NCI-H774 (cell line): ENCODE data around the gene RHEX.

Experiments
- DNase-seq: peaks from one replicate; lab custom pipeline; 2025; lab: John Stamatoyannopoulos, UW

RHEX gene

DNA sequence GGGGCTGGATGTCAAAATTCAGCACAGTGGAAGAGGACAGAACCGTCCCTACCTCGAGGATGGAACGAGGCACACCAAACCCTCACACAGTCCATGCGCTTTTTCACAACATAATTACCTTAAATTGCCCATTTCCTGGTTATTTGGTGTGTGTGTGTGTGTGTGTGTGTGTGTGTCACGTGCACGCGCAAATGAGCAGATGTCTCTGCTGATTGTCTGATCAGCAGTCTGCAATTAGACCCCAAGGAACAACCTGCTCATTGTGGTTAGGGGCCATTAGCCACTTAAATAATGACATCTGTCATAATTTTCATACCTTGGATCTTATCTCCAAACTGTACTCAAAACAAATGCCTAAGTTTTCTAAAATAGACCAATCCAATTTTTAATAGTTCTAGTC, 41.1 kb downstream of the RHEX start:
- peak; percentile 70 for DNase-seq

DNA sequence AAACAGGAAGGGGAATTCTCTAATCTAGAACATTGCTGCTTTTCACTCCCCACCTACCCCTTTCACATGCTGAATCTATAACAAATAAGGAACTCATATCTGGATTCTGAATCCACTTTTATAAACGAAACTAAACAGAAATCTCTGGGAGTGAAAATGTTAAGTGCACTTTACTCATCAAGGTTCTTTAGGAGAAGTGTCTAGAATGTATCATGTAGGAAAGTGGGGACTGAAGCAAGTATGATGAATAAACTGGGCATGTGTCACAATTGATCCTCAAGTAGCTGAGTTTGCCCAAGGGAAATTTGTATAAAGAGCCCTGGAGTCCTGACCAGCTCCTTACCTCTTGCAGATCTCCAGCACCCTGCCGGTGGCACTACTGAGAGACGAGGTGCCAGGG, 44.4 kb downstream of the RHEX start:
- DNase-seq = no peak

DNA sequence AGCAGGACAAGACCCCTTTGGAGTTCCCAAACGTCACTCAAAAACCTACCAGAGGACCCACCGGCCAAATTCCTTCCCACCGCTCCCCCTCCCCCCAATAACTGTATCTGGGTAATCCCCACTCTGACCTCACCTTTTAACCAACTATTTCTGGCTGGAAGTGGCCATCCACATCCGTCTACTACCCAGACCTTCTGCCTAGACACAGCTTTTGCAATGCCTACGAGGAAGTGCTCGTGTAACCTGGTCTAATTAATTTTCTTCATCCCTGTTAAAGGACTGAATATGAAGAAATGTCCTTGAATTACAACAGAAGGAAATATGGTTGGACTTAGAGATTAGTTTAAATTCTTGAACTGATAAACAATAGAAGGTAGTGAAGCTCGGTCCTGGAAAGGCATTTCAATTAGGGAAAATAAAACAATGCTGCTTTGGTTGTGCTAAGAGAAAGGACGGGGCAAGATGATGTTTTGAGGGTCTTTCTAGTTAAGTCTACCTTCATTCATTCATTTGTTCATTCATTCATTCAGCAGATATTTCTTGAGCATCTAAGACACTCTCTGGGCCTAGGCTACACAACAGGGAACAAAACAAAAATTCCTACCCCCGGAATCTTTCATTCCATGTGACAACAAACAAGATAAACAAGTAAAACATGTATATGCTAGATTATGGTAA, 45.4 kb downstream of the RHEX start:
- DNase-seq = no peak

DNA sequence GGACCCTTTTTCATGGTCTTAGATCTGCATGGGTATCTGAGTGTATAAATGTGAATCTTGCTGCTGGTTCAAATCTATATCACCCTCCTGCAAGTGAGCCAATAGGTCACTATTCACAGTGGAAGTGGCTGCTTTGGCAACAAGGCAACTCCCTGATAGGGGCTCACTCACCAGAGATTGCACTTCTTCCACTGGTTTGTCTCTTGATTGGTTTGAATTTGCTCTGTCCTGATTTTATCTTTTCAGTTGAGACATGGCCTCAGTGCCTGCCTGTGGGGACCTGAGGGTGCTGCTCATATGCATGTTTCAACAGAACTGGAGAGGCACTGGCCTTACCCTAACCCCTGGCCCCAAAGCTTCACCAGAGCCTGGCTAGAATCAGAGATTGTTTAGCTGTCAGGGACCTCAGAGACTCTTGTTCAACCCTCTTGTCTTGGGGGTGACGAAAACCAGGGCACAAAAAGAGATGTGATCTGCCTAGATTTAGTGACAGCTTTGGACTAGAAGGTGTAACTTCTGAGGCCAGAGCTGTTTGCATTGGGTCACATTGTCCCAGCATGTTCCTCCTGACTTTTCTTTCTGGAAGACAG, 47.3 kb downstream of the RHEX start:
- no peak for DNase-seq

DNA sequence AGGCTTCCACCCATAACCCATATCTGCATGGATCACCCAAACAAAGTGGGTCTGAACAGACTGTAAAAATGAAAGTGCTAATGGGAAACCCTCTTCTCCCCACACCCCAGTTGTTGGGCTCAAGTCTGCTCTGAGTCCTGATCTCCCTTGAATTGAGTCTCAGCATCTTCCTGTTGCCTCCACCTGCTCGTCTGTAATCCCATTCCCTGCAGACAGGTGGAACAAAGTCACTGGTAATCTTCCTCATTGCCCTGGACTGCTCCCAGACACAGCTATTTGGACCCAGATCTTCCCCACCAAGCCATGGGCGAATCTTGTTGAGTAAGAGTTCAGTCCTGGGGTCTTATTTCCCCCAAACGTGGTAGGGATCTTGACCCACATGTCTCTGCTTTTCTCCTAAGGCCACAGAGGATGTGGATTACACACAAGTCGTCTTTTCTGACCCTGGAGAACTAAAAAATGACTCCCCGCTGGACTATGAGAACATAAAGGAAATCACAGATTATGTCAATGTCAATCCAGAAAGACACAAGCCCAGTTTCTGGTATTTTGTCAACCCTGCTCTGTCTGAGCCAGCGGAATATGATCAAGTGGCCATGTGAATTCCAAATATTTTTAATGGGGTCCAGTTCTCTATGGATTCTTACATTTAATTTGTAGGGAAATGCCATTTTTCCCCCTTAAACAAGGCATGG, 48.5 kb downstream of the RHEX start:
- DNase-seq = no peak

DNA sequence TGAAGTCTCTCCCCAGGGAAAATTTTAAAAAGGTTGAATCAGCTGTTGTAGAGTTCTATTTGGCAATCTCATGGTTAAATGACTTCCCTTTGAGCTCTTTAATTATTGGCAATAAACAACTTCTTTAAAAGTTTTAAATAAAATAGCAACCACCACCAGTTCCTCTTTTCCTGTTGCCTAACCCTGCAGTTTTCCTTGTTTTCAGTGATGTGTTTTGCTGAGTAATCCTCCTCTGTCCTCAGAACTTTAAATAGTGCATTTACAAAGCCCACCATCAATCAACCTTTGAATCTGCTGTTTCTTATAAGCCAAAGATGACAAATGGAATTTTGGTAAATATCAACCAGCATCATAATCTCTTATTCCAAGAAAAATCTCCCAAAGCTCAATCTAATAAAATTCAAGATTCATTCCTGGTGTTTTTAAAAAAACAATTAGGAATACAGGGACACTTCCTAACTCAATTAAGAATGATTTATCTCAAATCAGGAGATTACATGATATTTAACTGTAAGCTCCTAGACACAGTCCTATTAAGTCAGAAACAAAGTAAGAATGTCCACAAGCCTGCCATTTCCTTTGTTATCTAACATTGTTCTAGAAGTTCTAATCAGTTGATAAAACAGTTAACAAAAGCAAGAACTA, 49.4 kb downstream of the RHEX start:
- DNase-seq = no peak

DNA sequence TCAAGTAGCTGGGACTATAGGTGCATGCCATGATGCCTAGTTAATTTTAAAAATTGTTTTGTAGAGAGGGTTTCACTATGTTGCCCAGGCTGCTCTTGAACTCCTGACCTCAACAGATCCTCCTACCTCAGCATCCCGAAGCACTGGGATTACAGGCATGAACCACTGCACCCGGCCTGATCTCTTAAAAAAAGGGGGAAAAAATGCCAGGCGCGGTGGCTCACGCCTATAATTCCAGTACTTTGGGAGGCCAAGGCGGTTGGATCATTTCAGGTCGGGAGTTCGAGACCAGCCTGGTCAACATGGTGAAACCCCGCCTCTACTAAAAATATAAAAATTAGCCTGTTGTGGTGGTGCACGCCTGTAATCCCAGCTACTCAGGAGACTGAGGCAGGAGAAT, 51.0 kb downstream of the RHEX start:
- no peak for DNase-seq

DNA sequence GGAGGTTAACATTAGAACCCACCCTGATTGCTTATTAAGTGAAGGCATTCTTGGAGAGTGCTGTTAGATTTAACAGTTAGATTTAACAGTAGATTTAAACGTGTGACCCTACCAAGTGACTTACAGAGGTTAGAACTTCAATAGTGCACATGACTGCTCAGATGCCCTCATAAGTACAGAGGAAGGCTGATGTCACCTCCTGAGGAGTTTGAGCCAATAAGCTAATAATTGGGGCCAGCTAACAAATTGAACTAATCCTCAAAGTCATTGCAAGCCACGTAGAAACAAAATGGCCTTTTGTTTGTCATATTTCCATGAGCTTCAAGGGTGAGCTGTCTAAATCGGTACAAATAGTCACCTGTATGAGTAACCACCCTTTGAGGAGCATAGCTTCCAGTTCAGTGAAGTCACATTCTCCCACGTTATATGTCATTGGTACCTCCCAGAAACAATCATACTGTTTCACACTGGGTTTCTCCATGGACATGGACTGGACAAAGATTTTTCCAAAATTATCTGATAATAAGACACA, 52.6 kb downstream of the RHEX start:
- DNase-seq = no peak

DNA sequence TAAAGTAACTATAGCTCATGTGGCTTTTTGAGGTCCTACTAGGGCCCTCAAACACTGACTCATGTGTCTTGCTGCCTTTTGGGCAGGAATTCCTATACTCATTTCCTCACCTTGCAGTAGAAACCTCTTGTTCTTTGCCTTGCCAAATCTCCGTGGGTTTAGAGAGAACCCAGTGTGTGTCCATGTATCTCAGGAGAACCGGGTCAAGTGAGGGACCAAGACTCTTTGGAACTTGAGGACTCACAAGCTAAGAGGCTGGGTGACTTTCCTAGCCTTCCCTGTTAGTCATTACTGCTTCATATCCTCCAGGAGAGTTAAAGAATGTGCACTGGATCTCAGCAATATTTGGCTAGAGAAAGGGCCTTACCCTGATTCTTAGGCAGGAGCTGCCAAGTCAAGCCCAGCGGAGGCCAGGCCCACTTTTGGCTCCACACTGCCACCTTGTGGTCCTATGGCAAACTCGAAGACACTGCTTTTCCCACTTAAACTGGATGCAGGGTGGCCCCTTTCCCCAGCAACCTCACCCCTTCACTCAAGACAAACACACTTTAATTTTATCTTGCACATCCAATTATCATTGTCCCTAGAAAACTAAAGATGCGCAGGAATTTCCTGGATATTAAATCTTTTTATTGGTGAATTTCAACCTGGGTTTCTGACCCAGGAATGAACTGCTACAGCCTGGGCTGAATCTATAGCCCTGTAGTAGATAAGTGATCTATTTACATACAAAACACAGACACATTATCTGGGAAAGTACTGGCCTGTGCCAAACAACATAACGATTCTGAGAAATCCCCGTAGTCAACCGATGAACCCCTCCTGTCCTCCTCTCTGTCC, 53.6 kb downstream of the RHEX start:
- peak; percentile 61 for DNase-seq

DNA sequence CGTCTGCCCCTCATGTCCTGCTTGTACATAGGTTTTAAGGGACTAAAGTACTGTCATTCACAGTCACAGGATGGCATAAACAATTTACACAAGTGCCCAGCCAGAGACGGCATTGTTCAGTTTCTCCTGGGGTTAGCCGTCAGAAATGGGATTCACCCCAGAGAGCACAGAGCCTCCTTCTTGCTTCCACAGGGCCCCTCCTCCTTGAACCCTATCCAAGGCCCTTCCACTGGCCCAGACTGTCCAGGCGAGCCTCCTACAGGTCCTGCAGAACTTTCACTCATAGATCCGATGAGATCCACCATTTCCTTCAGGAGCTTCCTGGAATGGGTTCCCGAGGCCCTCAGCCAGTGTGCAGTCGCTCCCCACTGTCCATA, 54.2 kb downstream of the RHEX start:
- DNase-seq = no peak

DNA sequence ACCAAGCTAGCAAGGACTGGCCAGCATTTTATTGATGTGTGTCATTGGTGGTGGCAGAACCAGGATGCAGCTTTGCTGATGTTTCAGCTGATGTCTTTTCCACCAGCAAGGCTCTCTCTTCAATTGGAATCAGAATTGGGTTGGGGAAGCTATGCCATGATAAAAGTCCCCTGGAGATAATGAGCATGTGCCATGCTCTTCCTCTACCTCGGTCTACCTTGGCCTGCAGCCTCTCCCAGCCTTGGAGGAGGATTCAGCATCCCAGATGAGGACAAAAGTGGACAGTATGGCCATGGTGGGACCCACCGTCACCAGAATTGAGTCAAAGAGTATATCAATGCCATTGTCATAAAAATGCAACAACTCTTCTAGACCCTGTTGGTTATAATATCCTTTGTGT, 55.7 kb downstream of the RHEX start:
- DNase-seq = no peak

DNA sequence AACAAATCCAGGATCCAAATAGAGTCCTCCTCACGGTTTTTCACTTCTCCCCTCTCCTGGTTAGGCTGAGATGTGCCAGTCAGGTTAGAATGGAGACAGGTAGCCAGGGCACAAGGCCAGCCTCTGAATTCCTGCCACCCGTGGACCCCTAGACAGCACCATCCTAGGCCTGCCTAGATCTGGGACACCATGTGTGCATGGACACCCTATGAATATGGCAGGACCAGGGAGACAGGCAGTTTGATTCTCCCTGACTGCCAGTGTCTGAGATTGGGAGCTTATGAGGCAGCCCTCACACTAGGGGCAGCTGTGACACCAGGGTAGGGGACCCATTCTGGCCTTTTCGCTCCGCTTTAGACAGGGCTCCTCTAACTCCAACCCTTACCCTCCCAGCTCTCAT, 56.7 kb downstream of the RHEX start:
- DNase-seq = no peak

DNA sequence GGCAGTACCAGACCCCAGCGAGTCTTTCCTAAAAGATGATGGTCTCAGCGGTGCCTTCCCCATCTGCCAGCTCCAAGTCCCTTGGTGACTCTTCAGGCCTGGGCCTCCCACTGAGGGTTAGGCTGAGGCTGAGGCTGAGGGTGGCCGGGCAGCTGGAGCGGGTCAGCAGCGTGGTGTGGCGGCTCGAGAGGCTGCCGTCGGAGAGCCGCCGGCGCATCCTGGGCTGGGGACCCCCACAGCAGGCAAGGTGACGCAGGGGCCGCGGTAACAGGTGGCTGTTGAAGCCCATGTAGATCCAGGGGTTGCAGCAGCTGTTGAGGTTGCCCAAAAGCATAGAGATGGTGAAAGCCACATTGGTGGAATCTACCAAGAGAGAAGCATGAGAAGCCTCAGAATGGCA, 57.2 kb downstream of the RHEX start:
- DNase-seq = no peak

DNA sequence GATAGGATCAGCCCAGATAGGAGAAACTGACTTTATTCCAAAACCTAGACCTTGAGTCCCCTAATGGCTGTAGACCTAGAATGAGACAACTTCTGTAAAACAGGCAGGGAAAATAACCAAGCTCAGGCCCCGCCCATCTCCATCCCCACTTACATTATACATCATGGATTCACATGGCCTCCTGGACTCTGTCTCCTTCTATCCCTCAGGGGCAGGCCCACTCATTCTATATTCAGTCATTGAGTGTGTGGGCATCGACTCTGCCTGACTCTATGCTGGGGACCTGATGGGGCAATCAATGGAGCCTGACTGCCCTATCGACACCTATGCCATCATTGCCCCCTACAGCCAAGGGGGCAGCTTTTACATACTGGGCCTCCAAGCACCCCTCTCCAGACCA, 57.8 kb downstream of the RHEX start:
- DNase-seq = no peak

DNA sequence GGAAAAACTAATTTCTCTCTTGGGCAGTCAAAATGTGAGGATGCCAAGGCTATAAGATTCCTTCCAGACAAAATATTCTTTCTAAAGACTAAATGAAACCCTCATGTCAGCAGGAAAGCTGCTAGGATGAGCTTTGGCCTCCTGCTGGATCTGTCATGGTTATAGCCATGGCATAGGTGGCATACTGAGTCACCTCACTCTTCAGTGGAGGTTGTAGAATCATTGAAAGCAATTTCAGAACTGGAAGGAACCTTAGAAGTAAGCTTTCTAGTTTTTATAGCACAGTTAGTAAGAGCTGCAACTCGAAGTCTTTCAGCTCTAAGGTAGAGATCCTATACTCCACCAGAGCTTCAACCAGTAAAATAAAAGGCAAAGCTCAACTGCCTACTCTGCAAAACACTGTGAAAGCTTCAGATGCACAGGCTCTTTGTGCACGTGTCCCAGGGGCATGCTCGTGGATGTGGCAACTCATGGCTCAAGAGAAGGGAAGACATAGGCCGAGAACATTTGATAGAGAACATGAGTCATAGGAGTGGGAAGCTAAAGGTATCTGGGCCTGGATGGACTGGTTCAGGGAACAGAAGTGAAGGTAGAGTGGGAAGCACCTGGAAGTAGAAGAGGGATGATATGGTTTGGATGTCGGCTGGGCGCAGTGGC, 58.4 kb downstream of the RHEX start:
- no peak for DNase-seq

DNA sequence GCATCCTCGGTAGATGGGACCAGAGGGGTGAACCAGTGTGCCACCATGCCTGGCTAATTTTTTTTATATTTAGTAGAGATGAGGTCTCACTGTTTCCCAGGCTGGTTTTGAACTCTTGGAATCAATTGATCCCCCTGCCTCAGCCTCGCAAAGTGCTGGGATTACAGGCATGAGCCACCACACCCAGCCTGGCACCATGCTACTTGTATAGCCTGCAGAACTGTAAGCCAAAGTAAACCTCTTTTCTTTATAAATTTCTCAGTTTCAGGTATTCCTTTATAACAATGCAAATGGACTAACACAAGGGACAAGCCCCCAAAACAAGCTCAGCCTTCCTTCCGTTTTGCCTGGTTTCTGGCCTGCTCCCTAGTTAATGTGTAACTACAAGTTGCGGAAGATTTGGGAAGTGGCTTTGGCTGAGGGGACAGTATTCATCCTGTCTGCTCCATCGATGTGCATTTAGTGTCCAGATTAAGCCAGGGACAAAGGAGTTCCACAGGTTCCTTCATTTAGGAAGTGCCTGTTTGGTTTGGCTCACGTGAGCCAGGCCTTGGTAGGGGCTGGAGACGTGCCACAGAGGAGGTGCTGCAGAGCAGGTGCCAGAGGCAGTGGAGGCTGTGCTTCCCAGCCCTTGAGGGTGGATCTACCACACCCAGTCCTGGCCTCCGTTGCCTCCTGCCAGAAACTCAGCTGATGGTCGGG, 59.8 kb downstream of the RHEX start:
- peak; percentile 43 for DNase-seq

DNA sequence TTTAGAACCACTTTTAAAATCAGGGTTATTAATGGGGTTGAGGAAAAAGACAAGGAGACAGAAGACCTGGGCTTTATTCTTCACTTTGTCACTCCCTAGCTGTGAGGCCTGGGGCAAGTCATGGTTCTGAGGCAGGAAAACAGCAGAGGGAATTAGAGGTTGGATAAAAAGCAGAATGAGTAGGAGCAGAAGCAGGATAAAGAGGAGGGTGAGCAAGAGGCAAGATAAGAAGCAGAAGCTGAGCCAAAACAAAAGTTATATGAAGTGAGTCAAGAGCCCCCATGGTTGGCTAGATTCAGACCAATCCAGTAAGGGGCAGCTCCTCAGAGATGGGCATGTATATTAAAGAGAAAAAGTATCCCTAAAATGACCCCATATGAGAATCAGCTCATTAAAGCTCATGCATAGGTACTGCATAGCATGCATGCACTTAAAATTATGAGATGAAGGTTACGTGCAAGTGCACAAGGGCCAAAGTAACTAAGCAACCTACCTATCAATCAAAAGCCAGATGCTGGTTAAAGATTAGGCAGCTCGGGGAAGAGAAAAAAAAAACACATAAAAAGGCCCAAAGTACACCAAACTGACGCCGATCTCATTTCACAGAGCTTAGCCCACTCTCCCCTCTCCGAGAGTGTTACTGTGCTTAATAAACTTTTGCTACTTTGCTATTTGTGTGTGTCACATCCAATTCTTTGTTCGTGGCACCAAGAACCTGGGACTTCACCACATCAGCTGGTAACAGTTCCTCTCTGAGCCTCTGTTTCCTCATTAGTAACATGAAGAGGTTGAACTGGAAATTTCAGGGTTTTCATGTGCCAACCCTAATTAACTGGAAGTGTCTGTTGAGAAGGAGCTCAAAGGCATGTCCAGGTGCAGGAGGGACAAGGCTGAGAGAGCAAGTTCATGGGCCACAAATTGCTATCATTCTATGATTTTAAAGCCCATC, 62.0 kb downstream of the RHEX start:
- no peak for DNase-seq

DNA sequence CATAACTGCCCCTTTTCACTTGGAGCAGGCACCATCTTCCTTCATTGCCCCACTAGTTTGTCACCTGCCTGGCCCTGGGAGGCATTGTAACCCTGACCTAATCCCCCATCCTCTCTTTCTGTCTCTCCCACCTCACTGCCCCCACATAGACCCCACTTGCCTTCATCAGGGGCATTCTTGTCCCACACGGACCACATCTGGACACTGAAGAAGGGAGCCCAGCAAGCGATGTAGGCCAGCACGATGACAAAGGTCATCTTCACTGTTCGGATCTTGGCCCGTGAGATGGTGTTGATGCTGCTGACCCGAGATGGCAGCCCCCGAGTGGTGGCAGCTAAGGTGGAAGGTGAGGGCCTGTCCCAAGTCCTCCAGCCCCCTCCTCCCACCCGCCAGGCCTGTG, 62.8 kb downstream of the RHEX start:
- DNase-seq = no peak

DNA sequence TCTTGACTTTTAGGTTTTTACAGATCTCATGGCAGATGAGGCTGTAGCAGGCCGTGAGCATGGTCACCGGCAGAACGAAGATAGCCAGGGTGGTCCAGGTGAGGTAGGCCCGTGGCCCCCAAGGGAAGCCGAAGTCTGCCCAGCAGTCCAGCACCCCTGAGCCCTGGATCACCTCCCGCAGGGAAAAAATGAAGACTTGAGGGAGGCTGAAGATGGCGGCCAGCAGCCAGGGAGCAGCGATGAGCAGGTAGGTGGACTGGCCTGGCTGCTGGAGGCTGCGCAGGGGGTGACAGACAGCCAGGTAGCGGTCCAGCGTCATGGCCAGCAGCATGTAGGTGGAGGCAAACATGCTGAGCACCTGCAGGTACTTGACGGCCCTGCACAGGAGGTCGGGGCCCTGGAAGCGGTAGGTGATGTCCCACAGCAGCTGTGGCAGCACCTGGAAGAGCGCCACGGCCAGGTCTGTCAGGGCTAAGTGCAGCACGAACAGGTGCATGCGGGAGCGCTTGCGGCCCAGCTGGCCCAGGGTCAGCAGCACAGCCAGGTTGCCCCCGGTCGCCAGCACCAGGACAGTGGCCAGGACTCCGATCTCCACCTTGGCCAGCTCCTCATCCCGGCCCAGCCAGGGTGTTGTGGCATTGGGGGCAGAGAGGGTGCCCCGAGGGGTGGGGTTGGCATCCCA, 63.4 kb downstream of the RHEX start:
- peak; percentile 50 for DNase-seq
